Gastroesophageal sphincter (tissue), 4 donors: Measurements from ENCODE around the gene UBTF. TPM values are rescaled to one million over a fixed set of nuclear protein-coding genes. Genes with fewer than 3 reads are reported as not detected.

ENCODE experiments used
- ATAC-seq: fragments of 150-250 bp; one replicate; pipeline ENCODE4 v1.9.1; 2016; ENCODE audit warnings: mild to moderate bottlenecking, moderate library complexity
- H3K27ac ChIP-seq, 4 donors: fragments of 200-600 bp; sonication (generic) in 3 of 4; 1 replicate in 3 of 4; 2 replicates in 1 of 4; pipeline ENCODE4 v1.5.1; 2016 to 2019
- H3K27me3 ChIP-seq: fragments of 200-600 bp; sonication (generic); one replicate; pipeline ENCODE4 v1.5.1; 2019
- H3K36me3 ChIP-seq, 2 donors: fragments of 200-600 bp; sonication (generic); one replicate each; pipeline ENCODE4 v1.5.1; 2019; ENCODE audit warnings: control low read depth in 1 of 2
- H3K4me1 ChIP-seq, 3 donors: fragments of 200-600 bp; sonication (generic); 1 replicate in 2 of 3; 2 replicates in 1 of 3; pipeline ENCODE4 v1.5.1; 2016 to 2019; ENCODE audit warnings: control low read depth in 2 of 3
- H3K4me3 ChIP-seq, 2 donors: fragments of 200-600 bp; sonication (generic); one replicate each; pipeline ENCODE4 v1.5.1; 2019; ENCODE audit warnings: mild to moderate bottlenecking in 1 of 2, moderate library complexity in 1 of 2
- H3K9me3 ChIP-seq, 3 donors: fragments of 200-600 bp; sonication (generic); one replicate each; pipeline ENCODE4 v1.5.1; 2017 to 2019; ENCODE audit warnings: control low read depth in 2 of 3
- EP300 ChIP-seq: sonication (generic); formaldehyde crosslinking; IDR thresholded peaks from one replicate; pipeline ENCODE4 v1.6.1; 2017; ENCODE audit warnings: antibody characterized with exemption, mild to moderate bottlenecking
- POLR2A ChIP-seq, 2 donors: fragments of 450-650 bp; IDR thresholded peaks; one replicate each; pipeline ENCODE4 v1.6.1; 2017; ENCODE audit warnings: antibody characterized with exemption in 2 of 2, mild to moderate bottlenecking in 2 of 2, moderate library complexity in 1 of 2
- POLR2AphosphoS5 ChIP-seq: sonication (generic); formaldehyde crosslinking; IDR thresholded peaks from one replicate; pipeline ENCODE4 v1.6.1; 2017; ENCODE audit warnings: antibody characterized with exemption
- WGBS, 2 donors: methylation state at CpG; one replicate each; pipeline ENCODE4 v1.1.5; 2018; ENCODE audit warnings: low coverage in 1 of 2; 5-methylcytosine and 5-hydroxymethylcytosine counted together
- total RNA-seq, 4 donors: library from RNA; depleted of rRNA; stranded (reverse); fragments of >200 nt; gene quantifications; one replicate each; pipeline ENCODE4 v1.1.0, GENCODE V29; 2016
- TF ChIP-seq, protein P1 (sequence below), 4 experiments: fragments of 200-600 bp in 2 of 4; fragments of 450-650 bp in 2 of 4; sonication (generic) in 1 of 4; IDR thresholded peaks; one replicate each; pipeline ENCODE4 v1.5.1; 2017 to 2019; ENCODE audit warnings: antibody characterized with exemption in 4 of 4, mild to moderate bottlenecking in 2 of 4, moderate library complexity in 2 of 4

The UBTF gene
- total RNA-seq, 4 donors from 2014 or later: 55.6 to 85.5 (median 60.4) TPM

GRCh38 chr17:44235583-44235936 is 16.1 kb upstream of the UBTF start:
- ATAC-seq: no peak
- Histone ChIP-seq H3K4me3 (no peak overlapping the region), H3K27ac (no peak overlapping the region), H3K36me3 (no peaks in the 10 kb centered on the region), H3K9me3 (no peaks in the 10 kb centered on the region), H3K4me1 (no peaks in the 10 kb centered on the region), H3K27me3 (peaks cover 5% of the 10 kb centered on the region)
- TF ChIP-seq, protein P1, sequence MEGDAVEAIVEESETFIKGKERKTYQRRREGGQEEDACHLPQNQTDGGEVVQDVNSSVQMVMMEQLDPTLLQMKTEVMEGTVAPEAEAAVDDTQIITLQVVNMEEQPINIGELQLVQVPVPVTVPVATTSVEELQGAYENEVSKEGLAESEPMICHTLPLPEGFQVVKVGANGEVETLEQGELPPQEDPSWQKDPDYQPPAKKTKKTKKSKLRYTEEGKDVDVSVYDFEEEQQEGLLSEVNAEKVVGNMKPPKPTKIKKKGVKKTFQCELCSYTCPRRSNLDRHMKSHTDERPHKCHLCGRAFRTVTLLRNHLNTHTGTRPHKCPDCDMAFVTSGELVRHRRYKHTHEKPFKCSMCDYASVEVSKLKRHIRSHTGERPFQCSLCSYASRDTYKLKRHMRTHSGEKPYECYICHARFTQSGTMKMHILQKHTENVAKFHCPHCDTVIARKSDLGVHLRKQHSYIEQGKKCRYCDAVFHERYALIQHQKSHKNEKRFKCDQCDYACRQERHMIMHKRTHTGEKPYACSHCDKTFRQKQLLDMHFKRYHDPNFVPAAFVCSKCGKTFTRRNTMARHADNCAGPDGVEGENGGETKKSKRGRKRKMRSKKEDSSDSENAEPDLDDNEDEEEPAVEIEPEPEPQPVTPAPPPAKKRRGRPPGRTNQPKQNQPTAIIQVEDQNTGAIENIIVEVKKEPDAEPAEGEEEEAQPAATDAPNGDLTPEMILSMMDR (IDR thresholded peaks at IDR 0.05): no peak
- TF ChIP-seq POLR2A (IDR thresholded peaks at IDR 0.05): no peak
- TF ChIP-seq EP300: no peak
- TF ChIP-seq POLR2AphosphoS5: no peak
- WGBS, 2 donors: 73% methylated on average over 4 of the region's 5 CpGs; no CpG with 5 or more reads in 1 of the 2 donors

- H3K4me1 ChIP-seq: no peaks in the 10 kb centered on the region
- H3K27me3 ChIP-seq: peaks cover 5% of the 10 kb centered on the region
- no peaks in the 10 kb centered on the region for H3K9me3 ChIP-seq
- H3K36me3 ChIP-seq: no peaks in the 10 kb centered on the region
- WGBS, 2 donors: 59 to 65% methylated on average over 4 to 5 of the region's 5 CpGs
- no peak for TF ChIP-seq POLR2A (IDR thresholded peaks at IDR 0.05)
- no peak for TF ChIP-seq EP300
- TF ChIP-seq, protein P1 (IDR thresholded peaks at IDR 0.05): no peak
- no peak for TF ChIP-seq POLR2AphosphoS5
- no peak overlapping the region for H3K27ac ChIP-seq
- ATAC-seq: no peak
- H3K4me3 ChIP-seq: no peak overlapping the region
Observed at GRCh38 chr17:44233582-44233981, 14.1 kb upstream of the UBTF start.

- Histone ChIP-seq H3K9me3 (no peaks in the 10 kb centered on the region), H3K4me1 (no peaks in the 10 kb centered on the region), H3K36me3 (no peaks in the 10 kb centered on the region), H3K27me3 (peaks cover 5% of the 10 kb centered on the region), H3K4me3 (no peak overlapping the region), H3K27ac (no peak overlapping the region)
- no peak for ATAC-seq
- TF ChIP-seq EP300 (no peak), POLR2A (IDR thresholded peaks at IDR 0.05) (no peak), POLR2AphosphoS5 (no peak)
- TF ChIP-seq, protein P1 (IDR thresholded peaks at IDR 0.05): no peak
- WGBS, 2 donors: 83 to 92% methylated on average over 4 to 5 of the region's 7 CpGs
Observed at GRCh38 chr17:44232061-44232460, 12.6 kb upstream of the UBTF start.

GRCh38 chr17:44230140-44230539 is 10.7 kb upstream of the UBTF start:
- no peak for ATAC-seq
- Histone ChIP-seq H3K27me3 (no peaks in the 10 kb centered on the region), H3K36me3 (no peaks in the 10 kb centered on the region), H3K27ac (no peak overlapping the region), H3K4me3 (no peak overlapping the region), H3K9me3 (no peaks in the 10 kb centered on the region), H3K4me1 (no peaks in the 10 kb centered on the region)
- WGBS, 2 donors: 65 to 73% methylated on average over 4 to 5 of the region's 9 CpGs
- no peak for TF ChIP-seq POLR2AphosphoS5
- no peak for TF ChIP-seq POLR2A (IDR thresholded peaks at IDR 0.05)
- no peak for TF ChIP-seq EP300
- TF ChIP-seq, protein P1 (IDR thresholded peaks at IDR 0.05): no peak

DNA sequence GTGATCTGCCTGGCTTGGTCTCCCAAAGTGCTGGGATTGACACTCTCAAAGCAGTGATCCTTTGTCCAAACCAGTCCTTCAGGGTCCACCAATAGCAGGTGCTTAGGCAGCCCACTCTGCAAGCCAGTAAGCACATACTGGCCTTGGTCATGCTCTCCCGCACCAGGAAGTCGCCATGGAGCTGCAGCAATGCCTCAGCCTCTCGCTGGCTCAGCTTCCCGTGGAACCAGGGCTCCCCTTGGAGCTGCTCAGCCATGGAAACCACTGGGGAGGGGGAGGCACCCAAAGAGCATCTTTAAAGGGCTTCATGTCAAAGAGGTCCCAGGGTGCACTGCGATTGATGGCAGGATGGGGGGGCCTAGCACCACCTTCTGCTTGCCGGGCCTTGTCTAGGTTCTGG is 9.6 kb upstream of the UBTF start:
- H3K36me3 ChIP-seq: no peaks in the 10 kb centered on the region

More for the DNA sequence above, 9.6 kb upstream of the UBTF start:
- no CpG with 5 or more reads among the region's 6 CpGs for WGBS, 2 donors
- no peak for ATAC-seq
- peaks cover 0 to 8% (median under 1%) of the 10 kb centered on the region in 3 donors for H3K4me1 ChIP-seq
- H3K4me3 ChIP-seq: no peak overlapping the region
- no peak overlapping the region for H3K27ac ChIP-seq
- no peaks in the 10 kb centered on the region for H3K27me3 ChIP-seq
- H3K9me3 ChIP-seq: no peaks in the 10 kb centered on the region
- TF ChIP-seq EP300 (no peak), POLR2AphosphoS5 (no peak), POLR2A (IDR thresholded peaks at IDR 0.05) (no peak)
- TF ChIP-seq, protein P1 (IDR thresholded peaks at IDR 0.05): no peak
